HuH-7 (cell line): ENCODE data around the gene FAM76A.
A peak's percentile ranks its signal among the peaks of the same experiment; 100 is the strongest.
"Not testable (repeated sequence)": the region's sequence is repeated elsewhere in the genome, so short reads cannot be mapped to it uniquely, and the experiment has no call there.

Experiments
- DNase-seq: peaks from one replicate; pipeline ENCODE4 v3.0.0; 2011; ENCODE audit warnings: low spot score

The FAM76A gene

DNA sequence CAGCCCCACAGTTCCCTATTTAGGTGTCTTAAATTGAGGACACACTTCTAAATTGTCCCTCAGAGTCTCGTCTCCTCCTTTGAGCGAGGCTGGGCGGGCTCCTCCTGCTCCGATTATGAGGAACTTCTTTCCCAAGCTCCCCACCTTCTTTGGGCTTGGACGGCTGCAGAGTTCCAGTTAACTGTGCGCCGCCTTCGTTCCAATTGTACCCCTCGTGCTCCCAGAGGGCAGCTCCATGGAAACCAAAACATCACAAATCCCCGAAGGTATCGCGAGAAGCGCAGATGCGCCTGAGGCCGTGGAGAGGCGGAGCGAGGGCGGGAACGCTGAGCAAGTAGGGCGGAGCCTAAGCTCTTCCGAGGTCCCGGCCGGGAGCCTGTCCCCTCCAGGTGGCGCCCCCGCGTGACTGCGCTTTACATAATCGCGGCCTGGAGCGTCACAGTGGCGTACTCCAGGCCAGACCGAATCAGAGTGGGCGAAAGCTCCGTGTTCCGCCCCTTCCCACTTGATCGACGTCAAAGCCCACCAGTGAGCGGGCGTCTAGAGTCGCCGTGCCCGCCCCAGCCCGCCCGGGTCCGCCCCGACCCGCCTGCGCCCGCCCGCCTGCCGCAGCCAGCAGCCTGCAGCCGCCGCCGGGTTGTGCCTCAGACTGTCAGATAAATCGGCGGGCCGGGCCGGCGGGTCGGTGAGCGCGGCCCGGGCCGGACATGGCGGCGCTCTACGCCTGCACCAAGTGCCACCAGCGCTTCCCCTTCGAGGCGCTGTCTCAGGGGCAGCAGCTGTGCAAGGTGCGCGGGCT, at the start of gene FAM76A:
TSS of gene FAM76A (plus strand) at position 588 of the 799 bp plus-strand sequence. CDS start at position 708, 120 bp downstream.
- peak; percentile 94 for DNase-seq

DNA sequence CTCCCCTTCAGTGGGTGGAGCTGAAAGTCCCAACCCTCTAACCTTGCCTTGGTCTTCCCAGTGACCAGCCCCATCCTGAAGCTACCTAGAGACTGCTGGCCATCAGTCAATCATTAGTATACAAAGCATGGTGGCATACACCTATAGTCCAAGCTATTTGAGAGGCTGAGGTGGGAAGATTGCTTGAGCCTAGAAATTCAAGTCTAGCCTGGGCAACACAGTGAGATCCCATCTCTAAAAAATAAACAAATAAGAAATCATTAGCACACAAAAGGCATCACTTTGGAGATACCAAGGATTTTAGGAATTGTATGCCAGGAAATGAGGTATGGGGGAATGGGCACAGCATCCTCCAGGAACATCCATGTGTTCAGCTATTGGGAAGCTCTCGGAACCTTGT, 49.4 kb upstream of the FAM76A start:
- DNase-seq = no peak

DNA sequence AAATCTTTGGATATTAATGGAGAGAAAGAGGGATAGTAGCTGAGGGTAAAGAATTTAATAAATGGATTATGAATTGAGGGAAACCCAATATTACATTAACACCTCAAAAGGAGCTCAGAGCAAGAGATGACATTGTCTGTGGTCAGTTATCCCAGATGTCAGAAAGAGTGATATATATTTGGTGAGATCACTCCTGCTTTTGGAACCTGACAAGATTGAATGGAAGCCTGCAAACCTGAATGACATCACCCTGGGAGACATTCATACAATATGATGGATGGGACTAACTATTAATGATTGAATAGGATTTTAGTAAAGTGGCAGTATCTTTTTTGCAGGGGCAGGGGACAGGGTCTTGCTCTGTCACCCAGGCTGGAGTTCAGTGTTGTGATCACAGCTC, 47.0 kb upstream of the FAM76A start:
- DNase-seq = no peak

DNA sequence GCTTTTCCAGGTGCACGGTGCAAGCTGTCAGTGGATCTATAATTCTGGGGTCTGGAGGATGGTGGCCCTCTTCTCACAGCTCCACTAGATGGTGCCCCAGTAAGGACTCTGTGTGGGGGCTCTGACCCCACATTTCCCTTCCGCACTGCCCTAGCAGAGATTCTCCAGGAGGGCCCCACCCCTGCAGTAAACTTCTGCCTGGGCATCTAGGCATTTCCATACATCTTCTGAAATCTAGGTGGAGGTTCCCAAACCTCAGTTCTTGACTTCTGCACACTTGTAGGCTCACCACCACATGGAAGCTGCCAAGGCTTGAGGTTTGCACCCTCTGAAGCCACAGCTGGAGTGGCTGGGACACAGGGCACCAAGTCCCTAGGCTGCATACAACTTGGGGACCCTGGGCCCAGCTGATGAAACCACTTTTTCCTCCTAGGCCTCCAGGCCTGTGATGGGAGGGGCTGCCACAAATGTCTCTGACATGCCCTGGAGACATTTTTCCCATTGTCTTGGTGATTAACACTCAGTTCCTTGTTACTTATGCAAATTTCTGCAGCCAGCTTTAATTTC, 45.5 kb upstream of the FAM76A start:
- DNase-seq = not testable (repeated sequence)

DNA sequence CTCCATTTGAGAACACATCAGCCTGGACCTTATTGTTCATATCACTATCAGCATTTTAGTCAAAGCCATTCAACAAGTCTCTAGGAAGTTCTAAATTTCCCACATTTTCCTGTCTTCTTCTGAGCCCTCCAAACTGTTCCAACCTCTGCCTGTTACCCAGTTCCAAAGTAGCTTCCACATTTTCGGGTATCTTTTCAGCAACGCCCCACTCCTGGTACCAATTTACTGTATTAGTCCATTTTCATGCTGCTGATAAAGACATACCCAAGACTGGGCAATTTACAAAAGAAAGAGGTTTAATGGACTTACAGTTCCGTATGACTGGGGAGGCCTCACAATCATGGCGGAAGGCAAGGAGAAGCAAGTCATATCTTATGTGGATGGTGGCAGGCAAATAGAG, 44.2 kb upstream of the FAM76A start:
- DNase-seq = not testable (repeated sequence)

DNA sequence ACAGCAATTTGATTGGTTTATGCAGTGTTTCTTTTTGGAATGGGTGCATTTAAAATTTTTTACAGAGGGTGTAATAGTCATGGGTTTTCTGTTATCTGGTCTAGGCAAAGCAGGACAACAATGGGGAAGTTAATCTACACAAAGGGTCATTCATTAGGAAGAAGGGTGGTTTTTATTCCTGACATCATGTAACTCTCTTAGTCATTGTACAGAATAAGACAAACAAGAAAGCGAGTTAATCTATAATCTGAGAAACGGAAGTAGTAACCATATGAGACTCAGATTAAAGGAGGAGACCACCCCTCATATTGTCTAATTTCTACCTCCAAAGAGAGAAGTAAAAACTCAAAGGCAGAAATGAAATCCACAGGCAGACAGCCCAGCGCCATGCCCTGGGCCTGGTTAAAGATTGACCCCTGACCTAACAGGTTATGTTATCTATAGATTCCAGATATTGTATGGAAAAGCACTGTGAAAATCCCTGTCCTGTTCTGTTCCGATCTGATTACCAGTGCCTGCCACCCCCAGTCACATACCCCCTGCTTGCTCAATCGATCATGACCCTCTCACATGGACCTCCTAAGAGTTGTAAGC, 43.3 kb upstream of the FAM76A start:
- no peak for DNase-seq

DNA sequence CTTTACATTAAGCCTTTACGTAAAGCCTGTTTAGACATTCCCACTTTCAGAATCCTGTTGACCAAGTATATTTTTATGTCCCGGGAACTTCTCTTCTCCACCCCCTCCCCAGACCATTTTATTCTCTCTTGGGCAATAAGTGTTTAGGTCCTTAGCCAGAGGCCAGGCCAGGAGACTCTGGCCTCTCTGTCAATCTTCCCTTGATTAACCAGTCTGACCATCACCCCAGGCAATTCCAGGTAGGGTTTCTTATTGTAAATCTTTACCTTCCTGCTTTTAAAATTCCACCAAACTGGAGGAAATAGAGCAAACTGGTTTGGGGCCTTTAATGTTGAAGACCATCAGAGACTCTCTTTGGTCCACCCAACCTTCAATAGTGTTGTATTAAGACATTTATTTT, 41.6 kb upstream of the FAM76A start:
- no peak for DNase-seq

DNA sequence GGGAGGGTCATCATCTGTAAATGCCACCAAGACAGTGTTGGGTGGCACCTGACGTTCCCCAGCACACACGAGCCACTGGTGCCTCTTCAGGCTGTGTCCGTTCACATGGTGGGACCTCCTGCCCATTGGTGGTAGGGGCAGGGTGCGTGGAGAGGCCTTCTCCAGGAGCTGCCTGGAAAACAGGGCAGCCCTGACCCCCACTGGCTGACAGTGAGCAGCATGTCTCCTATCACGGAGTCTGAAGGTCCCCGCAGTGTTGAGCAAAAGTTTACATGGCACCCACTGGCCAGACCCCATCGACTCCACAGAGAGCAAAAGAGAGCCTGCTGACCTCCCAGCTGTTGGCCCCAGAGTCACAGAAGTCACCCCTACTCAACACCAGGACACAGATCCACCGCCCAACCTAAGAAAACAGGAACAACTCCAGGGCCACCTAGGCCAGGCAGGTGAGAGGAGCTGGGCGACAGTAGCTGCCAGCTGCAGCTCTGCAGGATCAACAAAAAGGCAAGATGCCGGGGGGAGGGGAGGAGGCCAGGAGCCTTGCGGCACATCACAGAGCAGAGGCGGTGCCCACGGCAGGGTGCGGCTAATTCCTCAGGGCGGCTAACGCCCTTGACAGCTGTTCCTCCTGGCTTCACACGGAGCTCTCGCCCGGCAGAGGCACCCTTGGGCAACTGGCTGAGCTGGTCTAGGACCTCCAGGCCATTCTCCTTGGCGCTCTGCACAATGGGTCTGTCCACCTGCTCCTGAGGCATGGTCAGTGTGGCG, 39.4 kb upstream of the FAM76A start:
- no peak for DNase-seq

DNA sequence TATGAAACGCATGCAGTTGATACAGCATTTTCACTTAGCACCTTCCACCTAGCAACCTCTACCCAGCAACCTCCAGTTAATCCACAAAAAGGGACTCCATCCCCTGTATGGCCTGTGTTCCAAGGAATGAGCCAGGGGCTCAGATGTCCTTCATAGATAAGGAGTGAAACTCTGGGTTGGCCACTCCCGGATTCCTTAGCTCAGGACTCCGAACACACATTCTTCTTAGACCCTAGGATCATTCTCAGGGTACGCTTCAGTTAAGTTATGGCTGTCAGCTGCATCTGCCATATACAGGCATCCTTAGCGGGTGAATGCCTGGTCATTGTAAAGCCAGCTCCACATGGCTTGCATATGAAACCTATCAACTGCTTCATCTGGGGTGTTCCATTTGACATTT, 37.9 kb upstream of the FAM76A start:
- no peak for DNase-seq

DNA sequence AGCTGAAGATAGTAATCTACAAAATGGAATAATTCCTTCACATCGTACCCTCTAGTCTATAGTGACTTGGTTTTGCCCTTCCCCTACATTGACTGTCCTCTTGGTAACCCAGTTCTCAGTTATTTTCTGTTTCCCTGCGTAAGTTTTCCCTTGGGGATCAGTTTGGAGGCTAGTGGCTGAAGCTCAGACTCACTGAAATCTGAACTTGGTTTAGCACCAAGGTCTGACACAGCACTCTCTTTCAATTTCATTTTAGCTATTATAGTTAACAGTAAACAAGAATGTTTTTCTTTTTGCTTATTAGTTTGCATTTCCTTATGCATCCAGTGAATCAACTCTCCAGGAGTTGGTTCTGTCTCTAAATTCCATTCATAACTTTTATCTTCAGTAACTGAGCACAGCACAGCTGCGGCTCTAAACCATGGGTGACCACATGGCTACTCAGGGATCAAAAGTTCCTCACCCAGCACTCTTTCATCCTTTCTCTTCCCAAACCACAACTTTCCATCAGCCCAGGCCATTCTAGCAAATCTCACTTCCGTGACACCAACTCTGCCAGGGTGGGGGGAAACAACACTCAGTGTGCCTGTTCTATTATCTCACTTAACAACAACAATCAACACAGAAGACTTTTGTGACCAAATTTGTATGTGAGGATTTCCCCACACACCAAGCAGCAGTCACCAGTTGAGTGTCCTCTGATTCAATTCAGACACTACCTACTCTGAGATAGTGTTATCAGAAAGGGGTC, 36.2 kb upstream of the FAM76A start:
- no peak for DNase-seq

DNA sequence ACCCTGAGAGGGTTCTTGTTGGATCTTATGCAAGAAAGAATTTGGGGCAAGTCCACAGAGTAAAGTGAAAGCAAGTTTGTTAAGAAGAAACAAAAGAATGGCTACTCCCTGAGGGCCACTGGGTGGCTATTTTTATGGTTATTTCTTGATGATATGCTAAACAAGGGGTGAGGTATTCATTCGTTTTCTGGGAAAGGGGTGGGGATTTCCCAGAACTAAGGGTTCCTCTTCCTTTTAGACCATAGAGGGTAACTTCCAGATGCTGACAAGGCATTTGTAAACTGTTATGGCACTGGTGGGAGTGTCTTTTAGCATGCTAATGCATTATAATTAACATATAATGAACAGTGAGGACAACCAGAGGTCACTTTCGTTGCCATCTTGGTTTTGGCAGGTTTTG, 35.6 kb upstream of the FAM76A start:
- DNase-seq = no peak

DNA sequence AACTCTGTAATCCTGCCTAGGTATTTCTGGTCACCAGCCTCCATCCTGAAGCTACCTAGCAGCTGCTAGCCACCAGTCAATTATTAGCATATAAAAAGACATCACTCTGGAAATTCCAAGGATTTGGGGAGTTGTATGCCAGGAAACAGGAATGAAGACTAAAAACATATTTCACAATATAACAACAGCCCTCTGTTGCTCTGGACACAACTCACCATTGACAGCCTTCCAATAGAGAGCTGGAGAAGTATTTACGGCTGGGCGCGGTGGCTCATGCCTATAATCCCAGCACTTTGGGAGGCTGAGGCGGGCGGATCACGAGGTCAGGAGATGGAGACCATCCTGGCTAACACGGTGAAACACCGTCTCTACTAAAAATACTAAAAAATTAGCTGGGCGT, 28.9 kb upstream of the FAM76A start:
- not testable (repeated sequence) for DNase-seq

DNA sequence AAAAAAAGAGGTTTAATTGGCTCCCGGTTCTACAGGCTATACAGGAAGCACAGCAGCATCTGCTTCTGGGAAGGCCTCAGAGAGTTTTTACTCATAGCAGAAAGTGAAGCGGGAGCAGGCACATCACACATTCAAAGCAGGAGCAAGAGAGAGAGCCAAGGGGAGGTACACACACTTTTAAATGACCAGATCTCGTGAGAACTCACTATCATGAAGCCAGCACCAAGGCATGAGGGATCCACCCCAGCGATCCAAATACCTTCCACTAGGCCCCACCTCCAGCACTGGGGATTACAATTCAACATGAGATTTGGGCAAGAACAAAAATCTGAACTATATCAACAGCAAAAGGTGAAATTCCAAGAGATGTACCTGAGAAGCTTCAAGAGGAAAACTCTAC, 20.8 kb upstream of the FAM76A start:
- DNase-seq = no peak

DNA sequence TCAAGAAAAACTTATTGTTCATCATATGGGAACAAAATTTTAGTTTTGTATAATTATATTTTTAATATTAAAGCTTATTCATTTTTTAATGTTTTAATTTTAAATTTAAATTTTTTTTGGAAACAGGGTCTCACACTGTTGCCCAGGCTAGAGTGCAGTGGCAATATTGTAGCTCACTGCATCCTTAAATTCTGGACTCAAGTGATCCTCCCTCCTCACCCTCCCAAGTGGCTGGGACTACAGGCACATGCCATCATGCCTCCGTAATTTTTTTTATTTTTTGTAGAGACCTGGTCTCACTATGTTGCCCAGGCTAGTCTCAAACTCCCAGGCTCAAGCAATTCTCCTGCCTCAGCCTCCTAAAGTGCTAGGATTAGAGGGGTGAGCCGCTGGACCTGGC, 20.2 kb upstream of the FAM76A start:
- no peak for DNase-seq

DNA sequence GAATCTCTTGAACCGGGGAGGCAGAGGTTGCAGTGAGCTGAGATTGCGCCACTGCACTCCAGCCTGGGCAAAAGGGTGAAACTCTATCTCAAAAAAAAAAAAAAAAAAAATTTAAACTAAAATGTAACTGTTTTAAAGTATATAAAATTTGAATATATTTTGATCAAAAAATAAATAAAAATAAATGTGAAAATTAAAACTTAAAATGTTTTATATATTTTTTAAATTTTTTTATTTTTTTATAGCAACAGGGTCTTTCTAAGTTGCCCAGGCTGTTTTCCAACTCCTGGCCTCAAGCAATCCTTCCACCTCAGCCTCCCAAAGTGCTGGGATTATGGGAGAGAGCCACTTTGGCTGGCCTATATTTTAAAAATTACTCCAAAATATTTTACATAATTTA, 15.2 kb upstream of the FAM76A start:
- no peak for DNase-seq

DNA sequence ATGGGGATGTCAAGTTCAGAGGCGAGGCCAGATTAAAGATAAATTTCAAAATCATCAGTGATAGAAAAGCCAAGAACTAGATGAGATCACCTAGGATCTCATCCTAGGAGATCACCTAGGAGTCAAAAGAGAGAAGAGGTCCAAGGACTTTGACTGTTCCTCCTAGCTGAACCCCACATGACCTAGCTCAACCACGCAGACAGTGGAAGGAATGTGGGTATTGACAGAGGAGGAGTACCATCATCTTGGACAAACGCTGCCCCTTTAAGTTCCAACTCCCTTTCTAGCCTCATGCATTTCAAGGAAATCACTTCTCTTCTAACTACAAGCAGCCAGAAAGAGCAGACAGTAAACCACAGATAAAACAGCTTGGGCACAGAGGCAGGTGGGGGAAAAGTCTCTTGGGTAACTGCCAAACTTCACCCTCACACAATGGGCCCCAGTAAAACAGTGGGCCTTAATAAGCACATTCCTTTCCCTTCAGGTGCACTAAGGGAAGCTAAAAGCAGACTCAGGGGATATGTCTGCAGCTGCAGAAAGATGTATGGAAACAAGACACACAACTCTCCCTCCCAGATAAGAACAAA, 12.5 kb upstream of the FAM76A start:
- no peak for DNase-seq

DNA sequence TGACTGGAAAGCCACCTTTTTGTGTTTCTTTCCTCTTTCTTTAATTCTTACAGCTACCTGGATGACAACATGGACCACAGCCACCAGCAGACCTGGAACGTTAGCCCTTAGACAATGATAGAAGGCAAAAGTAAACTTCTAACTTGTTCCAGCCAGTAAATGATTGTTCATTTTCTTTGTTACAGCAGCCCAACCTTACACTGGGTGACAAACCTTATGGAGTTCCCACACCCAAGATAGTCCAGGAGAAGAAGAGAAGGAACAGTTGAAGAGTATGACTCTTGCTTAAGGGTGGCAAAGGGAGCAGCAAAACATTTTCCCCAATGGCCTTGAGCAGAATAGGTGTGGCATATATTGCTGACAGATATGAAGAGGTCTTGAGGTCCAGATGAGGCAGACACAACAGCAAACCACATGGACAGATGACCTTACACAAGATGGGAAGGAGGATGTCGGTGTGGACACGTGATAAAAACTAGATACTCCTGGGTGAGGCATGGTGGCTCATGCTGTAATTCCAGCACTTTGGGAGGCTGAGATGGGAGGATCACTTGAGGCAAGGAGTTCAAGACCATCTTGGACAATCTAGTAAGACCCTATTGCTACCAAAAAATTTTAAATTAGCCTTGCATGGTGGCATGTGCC, 11.8 kb upstream of the FAM76A start:
- no peak for DNase-seq

DNA sequence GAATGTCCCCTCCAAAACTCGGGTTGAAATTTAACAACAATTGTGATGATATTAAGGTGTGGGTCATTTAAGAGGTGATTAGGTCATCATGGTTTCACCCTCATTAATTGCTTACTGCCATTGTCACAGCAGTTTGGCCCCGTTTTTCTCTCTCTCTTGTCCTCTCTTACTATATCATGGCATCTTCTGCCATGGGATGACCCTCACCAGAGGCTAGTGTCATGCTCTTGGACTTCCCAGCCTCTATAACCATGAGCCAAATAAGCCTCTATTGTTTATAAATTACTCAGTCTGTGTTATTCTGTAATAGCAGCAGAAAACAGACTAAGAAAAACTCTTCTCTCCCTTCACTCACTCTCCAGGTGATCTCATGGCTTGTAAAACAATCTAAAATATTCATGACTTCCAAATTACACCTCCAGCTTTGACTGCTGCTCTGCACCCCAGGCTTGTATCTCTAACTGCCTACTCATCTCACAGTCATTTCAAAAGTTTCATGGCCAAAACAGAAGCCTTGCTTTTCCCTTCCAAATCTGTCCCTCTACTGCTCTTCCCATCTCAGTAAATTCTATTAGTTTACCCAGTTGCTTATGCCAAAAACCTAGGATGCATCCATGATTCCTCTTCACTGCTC, 9.4 kb upstream of the FAM76A start:
- no peak for DNase-seq

DNA sequence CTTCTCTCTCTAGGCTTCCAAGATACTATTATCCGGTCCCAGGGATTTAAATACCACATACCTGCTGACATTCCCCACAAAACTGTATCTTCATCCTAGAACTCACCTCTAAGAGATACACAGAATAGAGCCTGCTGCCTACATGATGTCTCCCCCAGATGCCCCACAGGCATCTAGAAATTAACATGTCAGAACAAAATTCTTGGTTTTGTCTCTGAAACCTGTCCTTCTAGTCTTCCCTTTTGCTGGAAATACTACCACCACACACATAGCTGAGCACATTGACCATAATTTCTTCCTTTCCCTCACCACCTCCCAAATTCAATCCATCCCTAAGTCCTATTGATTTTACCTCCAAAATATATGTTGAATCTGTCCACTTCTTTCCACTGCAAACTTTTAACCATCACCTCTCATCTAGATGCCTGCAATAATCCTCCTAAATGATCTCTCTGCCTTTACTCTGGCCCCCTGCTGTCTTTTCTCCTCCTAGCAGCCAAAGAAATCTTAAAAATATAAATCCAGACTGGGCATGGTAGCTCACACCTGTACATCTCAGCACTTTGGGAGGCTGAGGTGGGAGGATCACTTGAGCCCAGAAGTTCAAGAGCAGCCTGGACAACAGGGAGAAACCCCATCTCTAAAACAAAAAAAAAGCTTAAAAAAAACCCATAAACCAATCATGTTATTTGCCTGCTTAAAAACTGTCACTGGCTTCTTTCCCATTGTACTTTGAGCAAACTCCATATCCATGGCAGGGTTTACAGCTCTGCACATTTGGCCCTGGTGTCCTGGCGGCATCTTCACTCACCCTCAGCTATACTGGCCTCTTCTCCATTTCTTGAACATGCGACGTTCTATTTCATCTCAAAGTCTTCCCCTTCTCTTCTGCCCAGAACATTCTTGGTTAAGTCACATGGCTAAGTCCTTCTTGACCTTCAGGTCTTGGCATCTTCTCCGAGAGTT, 6.2 kb upstream of the FAM76A start:
- no peak for DNase-seq
